T-cell (primary cell): ENCODE results near the gene THYN1. TPM values are rescaled to one million over a fixed set of nuclear protein-coding genes. Genes with fewer than 3 reads are reported as not detected.
A peak's percentile ranks its signal among the peaks of the same experiment; 100 is the strongest.
"Not testable (repeated sequence)": the region's sequence is repeated elsewhere in the genome, so short reads cannot be mapped to it uniquely, and the experiment has no call there.

Source experiments
- ATAC-seq, 4 experiments: fragments of 200-7000 bp in 3 of 4; fragments of 150-1000 bp in 1 of 4; cut with Tn5 transposase; replicated peaks in 1 of 4; 1 replicate in 3 of 4; 2 replicates in 1 of 4; pipeline ENCODE4 v1.10.0; 2021; ENCODE audit warnings: moderate library complexity in 3 of 4, mild to moderate bottlenecking in 2 of 4, moderate number of reproducible peaks in 1 of 4
- CTCF ChIA-PET, 2 donors: fragments of 300-600 bp; sonication (Branson Sonifier 250); formaldehyde crosslinking; loops; one replicate each; lab custom pipeline; 2022; ENCODE audit warnings: antibody characterized with exemption in 2 of 2; lab: Charles Lee
- POLR2A ChIA-PET, 2 donors: fragments of 300-600 bp; sonication (Branson Sonifier 250); formaldehyde crosslinking; loops; one replicate each; lab custom pipeline; 2022; ENCODE audit warnings: antibody characterized with exemption in 2 of 2; lab: Charles Lee
- DNase-seq, 35 experiments: peaks; one replicate each; pipeline versions ENCODE4 v3.0.0 to v3.0.0-alpha.2; 2013 to 2023
- H3K27ac ChIP-seq: one replicate; pipeline ENCODE4 v1.5.1; 2013; ENCODE audit warnings: low read length
- H3K27me3 ChIP-seq, 2 experiments: replicated peaks in 1 of 2; 1 replicate in 1 of 2; 2 replicates in 1 of 2; pipeline versions ENCODE4 v1.6.1 to v1.7.0; 2013; ENCODE audit warnings: low read length in 1 of 2, mixed read lengths in 1 of 2; ENCODE audit not compliant: control insufficient read depth in 2 of 2, insufficient read depth in 2 of 2; ENCODE audit errors: extremely low read depth in 1 of 2
- H3K36me3 ChIP-seq, 2 donors: 1 replicate in 1 of 2; 2 replicates in 1 of 2; pipeline versions ENCODE4 v1.6.1 to v1.7.0; 2013; ENCODE audit warnings: low read length in 1 of 2; ENCODE audit not compliant: control insufficient read depth in 2 of 2, insufficient read depth in 1 of 2; ENCODE audit errors: extremely low read depth in 1 of 2
- H3K4me1 ChIP-seq, 2 experiments: 1 replicate in 1 of 2; 2 replicates in 1 of 2; pipeline versions ENCODE4 v1.6.1 to v1.7.0; 2013; ENCODE audit warnings: low read length in 2 of 2, mixed read lengths in 1 of 2; ENCODE audit not compliant: insufficient read depth in 2 of 2, control insufficient read depth in 1 of 2; ENCODE audit errors: extremely low read depth in 1 of 2
- H3K4me3 ChIP-seq, 2 donors: 1 replicate in 1 of 2; 2 replicates in 1 of 2; pipeline versions ENCODE4 v1.5.1 to v1.7.0; 2013; ENCODE audit warnings: mild to moderate bottlenecking in 2 of 2, low read length in 1 of 2, moderate library complexity in 1 of 2; ENCODE audit not compliant: control insufficient read depth in 1 of 2; ENCODE audit errors: extremely low read depth in 1 of 2
- H3K9me3 ChIP-seq: 2 replicates; pipeline ENCODE4 v1.7.0; 2013
- H3K27ac Mint-ChIP-seq, 2 donors: one replicate each; pipeline ENCODE4 v1.8.0; 2020 to 2021; ENCODE audit warnings: mild to moderate bottlenecking in 2 of 2, mixed read lengths in 2 of 2
- H3K27me3 Mint-ChIP-seq, 2 donors: one replicate each; pipeline ENCODE4 v1.8.0; 2021 to 2022; ENCODE audit warnings: mixed read lengths in 2 of 2
- H3K36me3 Mint-ChIP-seq: one replicate; pipeline ENCODE4 v1.8.0; 2021; ENCODE audit warnings: mixed read lengths
- H3K4me1 Mint-ChIP-seq, 3 donors: one replicate each; pipeline ENCODE4 v1.8.0; 2020 to 2022; ENCODE audit warnings: mixed read lengths in 3 of 3, mild to moderate bottlenecking in 1 of 3
- H3K4me3 Mint-ChIP-seq, 3 donors: one replicate each; pipeline ENCODE4 v1.8.0; 2020 to 2022; ENCODE audit warnings: mild to moderate bottlenecking in 3 of 3, mixed read lengths in 3 of 3, moderate library complexity in 3 of 3
- H3K9me3 Mint-ChIP-seq, 3 donors: one replicate each; pipeline ENCODE4 v1.8.0; 2020 to 2022; ENCODE audit warnings: mixed read lengths in 3 of 3
- WGBS: methylation state at CpG from one replicate; pipeline ENCODE4 v1.1.5; 2013; ENCODE audit warnings: missing lambda C conversion rate; ENCODE audit not compliant: insufficient coverage; 5-methylcytosine and 5-hydroxymethylcytosine counted together
- total RNA-seq, 35 experiments: library from RNA in 6 of 35; stranded (reverse) in 6 of 35; fragments of 120-200 nt in 1 of 35; gene quantifications; one replicate each; pipeline versions ENCODE4 v1.2.1 to v1.2.4 and lab custom pipeline; 2013 to 2026

Gene THYN1
- total RNA-seq, 5 donors from 2014 or later (not counting 1 experiment from before 2014, with no cell fraction given): 37.5 to 57.6 (median 55.5) TPM

DNA sequence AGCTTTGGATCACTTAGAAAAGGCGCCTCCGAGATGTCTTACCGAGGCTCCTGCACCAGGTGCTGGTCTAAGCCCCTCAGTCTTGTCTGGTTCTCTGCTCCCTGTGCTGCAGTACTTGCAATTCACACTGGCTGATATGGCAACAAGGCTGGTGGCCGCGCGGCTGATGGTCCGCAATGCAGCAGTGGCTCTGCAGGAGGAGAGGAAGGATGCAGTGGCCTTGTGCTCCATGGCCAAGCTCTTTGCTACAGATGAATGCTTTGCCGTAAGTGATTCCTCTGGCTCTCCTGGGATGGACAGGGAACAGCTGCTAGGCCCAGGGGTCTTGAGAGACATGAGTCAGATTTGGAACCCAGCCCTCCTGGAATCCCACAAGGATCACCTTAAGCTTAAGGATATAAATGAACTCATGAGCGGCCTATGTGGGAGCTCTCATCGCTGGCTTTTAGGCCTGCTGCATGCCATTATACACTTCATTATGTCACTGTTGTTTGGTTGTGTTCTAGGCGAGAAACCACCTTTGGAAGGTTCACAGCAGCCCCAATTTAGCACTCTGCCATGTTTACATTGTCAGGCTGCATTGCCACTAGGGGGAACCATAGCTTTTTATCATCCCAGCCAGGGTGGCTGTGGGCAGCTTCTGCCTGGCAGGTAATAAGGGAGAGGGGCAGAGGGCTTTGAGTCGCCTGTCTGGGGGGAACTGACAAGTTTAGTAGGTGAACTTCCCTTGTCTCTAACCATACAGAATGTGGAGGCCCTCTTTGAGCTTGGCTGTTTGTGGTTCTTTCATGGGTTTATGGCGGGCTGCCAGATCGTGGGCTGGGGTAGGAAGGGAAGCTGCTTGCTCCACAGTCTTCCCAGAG is 8.7 kb upstream of the THYN1 start:
- H3K4me1 ChIP-seq: no peaks in the 10 kb centered on the region
- WGBS: 91% methylated on average over 10 of the region's 14 CpGs
- ATAC-seq (peak; percentile 65 to 78 (median 68)), DNase-seq (peak in 18 of 35 experiments; percentile 15 to 65 (median 28))
- ChIA-PET CTCF (interaction anchor here (0.6 to 1.8 kb wide), 12 partner anchors 8 to 98 kb away, joined by 3 to 7 read pairs (median 4); partner anchors contain the start of genes GLB1L3 (in 2 of the 2) and ACAD8 (in 1 of the 2)), POLR2A (interaction anchor here in 1 of 2 donors (0.5 kb wide), 1 partner anchor 46 kb away, joined by 4 read pairs; no protein-coding TSS in a partner anchor)
- H3K36me3 ChIP-seq: peaks cover 11 to 58% of the 10 kb centered on the region in 2 donors
- H3K27me3 Mint-ChIP-seq: no peaks in the 10 kb centered on the region
- no peaks in the 10 kb centered on the region for H3K27me3 ChIP-seq
- H3K27ac ChIP-seq: no peak overlapping the region
- no peak overlapping the region for H3K27ac Mint-ChIP-seq
- H3K4me3 ChIP-seq: no peak overlapping the region
- H3K9me3 ChIP-seq: no peaks in the 10 kb centered on the region
- H3K9me3 Mint-ChIP-seq: no peaks in the 10 kb centered on the region
- H3K36me3 Mint-ChIP-seq: peaks cover 42% of the 10 kb centered on the region
- no peak overlapping the region for H3K4me3 Mint-ChIP-seq
- peaks cover 0 to 5% (median 5%) of the 10 kb centered on the region in 3 donors for H3K4me1 Mint-ChIP-seq

DNA sequence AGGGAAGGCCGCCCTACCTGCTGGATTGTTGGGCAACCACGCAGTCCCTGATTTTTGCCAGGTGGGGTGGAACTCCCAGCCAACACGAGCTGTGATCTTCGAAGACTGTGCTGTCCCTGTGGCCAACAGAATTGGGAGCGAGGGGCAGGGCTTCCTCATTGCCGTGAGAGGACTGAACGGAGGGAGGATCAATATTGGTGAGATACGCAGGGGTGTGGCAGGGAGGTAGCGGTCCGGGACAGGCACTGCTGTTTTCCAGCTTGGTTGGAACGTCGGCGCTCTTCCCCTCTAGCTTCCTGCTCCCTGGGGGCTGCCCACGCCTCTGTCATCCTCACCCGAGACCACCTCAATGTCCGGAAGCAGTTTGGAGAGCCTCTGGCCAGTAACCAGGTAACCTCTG is 7.8 kb upstream of the THYN1 start:
- POLR2A ChIA-PET: no interaction called here
- DNase-seq: no peak
- no peak overlapping the region for H3K27ac Mint-ChIP-seq

DNA sequence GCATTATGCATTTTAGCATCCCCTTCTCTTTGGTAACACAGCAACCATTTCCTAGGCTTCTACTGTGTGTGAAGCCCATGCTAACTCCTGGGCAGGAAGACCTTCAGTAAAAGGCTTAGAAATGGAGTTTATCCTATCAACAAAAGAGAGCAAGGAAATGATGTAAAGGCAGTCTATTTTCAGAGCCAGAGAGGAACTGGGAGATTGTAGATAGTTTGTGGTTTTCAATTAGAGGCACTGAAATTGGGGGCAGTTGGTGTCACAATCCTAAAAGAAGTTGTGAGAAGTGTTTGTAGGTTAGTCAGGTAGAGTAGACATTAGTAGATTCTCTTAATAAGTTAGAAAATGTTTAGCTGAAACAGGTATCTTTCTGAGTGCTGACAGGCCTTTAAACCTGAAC is 7.4 kb upstream of the THYN1 start:
- ATAC-seq (no peak), DNase-seq (no peak)
- Mint-ChIP-seq H3K27me3 (no peaks in the 10 kb centered on the region), H3K27ac (no peak overlapping the region), H3K36me3 (peaks cover 42% of the 10 kb centered on the region), H3K4me1 (peaks cover 5 to 10% (median 9%) of the 10 kb centered on the region in 3 donors), H3K4me3 (no peak overlapping the region), H3K9me3 (no peaks in the 10 kb centered on the region)
- CTCF ChIA-PET: interaction anchor here (0.8 to 1.6 kb wide), 4 partner anchors 10 to 18 kb away, joined by 3 to 5 read pairs (median 4); partner anchors contain the start of gene GLB1L3 (in 1 of the 2)
- no peaks in the 10 kb centered on the region for H3K9me3 ChIP-seq
- no peak overlapping the region for H3K4me3 ChIP-seq
- POLR2A ChIA-PET: no interaction called here
- no peaks in the 10 kb centered on the region for H3K27me3 ChIP-seq
- H3K4me1 ChIP-seq: no peaks in the 10 kb centered on the region
- H3K36me3 ChIP-seq: peaks cover 11 to 59% of the 10 kb centered on the region in 2 donors
- no peak overlapping the region for H3K27ac ChIP-seq

More for the DNA sequence above, 7.8 kb upstream of the THYN1 start:
- Mint-ChIP-seq H3K4me3 (no peak overlapping the region), H3K4me1 (peaks cover 4 to 5% (median 5%) of the 10 kb centered on the region in 3 donors), H3K27me3 (no peaks in the 10 kb centered on the region), H3K9me3 (no peaks in the 10 kb centered on the region), H3K36me3 (peaks cover 42% of the 10 kb centered on the region)
- Histone ChIP-seq H3K9me3 (no peaks in the 10 kb centered on the region), H3K27me3 (no peaks in the 10 kb centered on the region), H3K4me3 (no peak overlapping the region), H3K4me1 (no peaks in the 10 kb centered on the region), H3K36me3 (peaks cover 11 to 59% of the 10 kb centered on the region in 2 donors), H3K27ac (no peak overlapping the region)
- CTCF ChIA-PET: interaction anchor here (0.6 to 1.8 kb wide), 6 partner anchors 10 to 97 kb away, joined by 3 to 7 read pairs (median 3); partner anchors contain the start of gene GLB1L3 (in 2 of the 2)
- ATAC-seq: no peak
- 95% methylated on average over 15 of the region's 16 CpGs for WGBS

DNA sequence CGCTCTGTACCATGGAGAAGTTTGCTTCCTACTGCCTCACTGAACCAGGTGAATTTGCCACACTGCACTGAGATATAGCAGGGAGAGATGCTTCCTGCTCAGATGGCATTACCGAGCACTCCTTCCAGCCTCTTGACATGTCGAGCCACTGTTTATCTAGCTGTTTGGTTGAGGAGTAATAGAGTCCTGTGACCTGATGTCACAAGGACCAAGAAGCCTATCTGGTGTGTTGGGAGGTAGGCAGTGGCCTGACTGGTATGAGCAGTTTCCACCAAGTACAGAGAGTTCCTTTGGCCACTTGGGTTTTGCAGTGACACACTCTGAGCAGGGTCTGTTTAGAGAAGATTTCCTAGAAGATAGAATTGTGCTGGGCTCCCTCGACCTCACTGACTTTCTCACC is 5.4 kb upstream of the THYN1 start:
- H3K4me1 ChIP-seq: peaks cover 0 to 4% of the 10 kb centered on the region in 2 experiments
- 100% methylated on average over 3 of the region's 4 CpGs for WGBS
- H3K4me3 ChIP-seq: no peak overlapping the region
- no peaks in the 10 kb centered on the region for H3K27me3 Mint-ChIP-seq
- no peak overlapping the region for H3K27ac Mint-ChIP-seq
- no peak overlapping the region for H3K27ac ChIP-seq
- no peaks in the 10 kb centered on the region for H3K9me3 ChIP-seq
- ATAC-seq: no peak
- H3K27me3 ChIP-seq: no peaks in the 10 kb centered on the region
- peaks cover 5 to 55% of the 10 kb centered on the region in 2 donors for H3K36me3 ChIP-seq
- H3K4me3 Mint-ChIP-seq: no peak overlapping the region
- peaks cover 40% of the 10 kb centered on the region for H3K36me3 Mint-ChIP-seq
- CTCF ChIA-PET: no interaction called here
- H3K9me3 Mint-ChIP-seq: no peaks in the 10 kb centered on the region
- POLR2A ChIA-PET: no interaction called here
- H3K4me1 Mint-ChIP-seq: peaks cover 19 to 22% (median 22%) of the 10 kb centered on the region in 3 donors
- DNase-seq: no peak

DNA sequence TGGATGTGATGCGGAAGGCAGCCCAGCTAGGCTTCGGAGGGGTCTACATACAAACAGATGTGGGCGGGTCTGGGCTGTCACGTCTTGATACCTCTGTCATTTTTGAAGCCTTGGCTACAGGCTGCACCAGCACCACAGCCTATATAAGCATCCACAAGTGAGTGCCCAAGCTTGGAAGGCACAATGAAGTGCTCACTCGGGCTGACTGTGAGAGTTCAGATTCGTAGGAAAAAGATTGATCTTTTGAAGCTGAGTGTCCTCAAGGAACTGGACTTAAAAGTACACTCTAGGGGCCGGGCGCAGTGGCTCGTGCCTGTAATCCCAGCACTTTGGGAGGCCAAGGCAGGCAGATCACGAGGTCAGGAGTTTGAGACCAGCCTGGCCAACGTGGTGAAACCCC is 3.9 kb upstream of the THYN1 start:
- H3K36me3 ChIP-seq: peaks cover 5 to 41% of the 10 kb centered on the region in 2 donors
- peaks cover 30% of the 10 kb centered on the region for H3K36me3 Mint-ChIP-seq

GRCh38 chr11:134255184-134255561 is 2.0 kb upstream of the THYN1 start:
- not testable (repeated sequence) for DNase-seq, H3K27ac ChIP-seq, H3K27me3 ChIP-seq, H3K4me3 ChIP-seq, ATAC-seq, H3K9me3 ChIP-seq, H3K27me3 Mint-ChIP-seq, H3K27ac Mint-ChIP-seq, H3K9me3 Mint-ChIP-seq
- H3K36me3 Mint-ChIP-seq: peaks cover 21% of the 10 kb centered on the region
- 100% methylated on average over 2 of the region's 5 CpGs for WGBS
- H3K4me3 Mint-ChIP-seq: peak overlapping the region in 1 of 3 donors; percentile 99
- H3K4me1 Mint-ChIP-seq: peaks cover 36 to 44% (median 39%) of the 10 kb centered on the region in 3 donors
- POLR2A ChIA-PET: interaction anchor here (0.5 to 1.8 kb wide), 2 partner anchors 31 to 42 kb away, joined by 3 to 9 read pairs; partner anchors contain the start of genes NCAPD3 (in 1 of the 2) and VPS26B (in 1 of the 2)
- CTCF ChIA-PET: interaction anchor here in 1 of 2 donors (1.7 to 3.3 kb wide), 2 partner anchors 19 to 30 kb away, joined by 7 to 13 read pairs; partner anchors contain the start of gene VPS26B
- Histone ChIP-seq H3K4me1 (peaks cover 16 to 17% of the 10 kb centered on the region in 2 experiments), H3K36me3 (peaks cover 8 to 39% of the 10 kb centered on the region in 2 donors)

More for the DNA sequence above, 3.9 kb upstream of the THYN1 start:
- Histone ChIP-seq H3K27me3 (no peaks in the 10 kb centered on the region), H3K9me3 (no peaks in the 10 kb centered on the region), H3K4me3 (no peak overlapping the region), H3K4me1 (peaks cover 9 to 12% of the 10 kb centered on the region in 2 experiments), H3K27ac (no peak overlapping the region)
- H3K4me3 Mint-ChIP-seq: no peak overlapping the region
- ChIA-PET CTCF (interaction anchor here in 1 of 2 donors (0.9 kb wide), 1 partner anchor 17 kb away, joined by 3 read pairs; no protein-coding TSS in a partner anchor), POLR2A (no interaction called here)
- peaks cover 30 to 36% (median 31%) of the 10 kb centered on the region in 3 donors for H3K4me1 Mint-ChIP-seq
- no peaks in the 10 kb centered on the region for H3K9me3 Mint-ChIP-seq
- DNase-seq (no peak), ATAC-seq (no peak)
- no peaks in the 10 kb centered on the region for H3K27me3 Mint-ChIP-seq
- no peak overlapping the region for H3K27ac Mint-ChIP-seq
- WGBS: 94% methylated on average over 9 of the region's 11 CpGs
